HFFc6 (cell line): ENCODE results near the gene LDLRAD4. TPM values are rescaled to one million over a fixed set of nuclear protein-coding genes. Genes with fewer than 3 reads are reported as not detected.

ENCODE experiments used
- DNase-seq: peaks from one replicate; pipeline ENCODE4 v3.0.0-alpha.2; 2018
- H3K27ac Mint-ChIP-seq: 2 replicates; pipeline ENCODE4 v1.8.0; 2020; ENCODE audit warnings: mild to moderate bottlenecking, mixed read lengths
- H3K27me3 Mint-ChIP-seq: 2 replicates; pipeline ENCODE4 v1.8.0; 2021; ENCODE audit warnings: mild to moderate bottlenecking, moderate library complexity, mixed read lengths; ENCODE audit not compliant: insufficient read depth
- H3K36me3 Mint-ChIP-seq: 2 replicates; pipeline ENCODE4 v1.8.0; 2021; ENCODE audit warnings: low read depth, mixed read lengths
- H3K4me1 Mint-ChIP-seq: 2 replicates; pipeline ENCODE4 v1.8.0; 2020; ENCODE audit warnings: low read depth, mixed read lengths
- H3K4me3 Mint-ChIP-seq: 2 replicates; pipeline ENCODE4 v1.8.0; 2020; ENCODE audit warnings: mild to moderate bottlenecking, moderate library complexity, mixed read lengths
- H3K9me3 Mint-ChIP-seq: 2 replicates; pipeline ENCODE4 v1.8.0; 2020; ENCODE audit warnings: mild to moderate bottlenecking, mixed read lengths
- CTCF ChIP-seq: fragments of 200-600 bp; sonication (generic); IDR thresholded peaks from 2 replicates; pipeline ENCODE4 v1.5.0; 2021; ENCODE audit warnings: antibody characterized with exemption, mild to moderate bottlenecking
- total RNA-seq, 6 experiments: library from RNA; stranded (reverse); fragmentation: NEBNext Ultra II Directional; extraction: Animal tissue kit (Norgen Biotek cat#: 25700); gene quantifications; 2 replicates in 1 of 6; 3 replicates in 5 of 6; pipeline ENCODE4 v1.2.3, GENCODE V29; 2021

LDLRAD4 gene
- total RNA-seq, 6 experiments from 2014 or later = not detected

GRCh38 chr18:13222856-13223281 is 4.3 kb downstream of the LDLRAD4 start:
- DNase-seq = no peak
- Mint-ChIP-seq H3K27me3 (peaks cover 40% of the 10 kb centered on the region; the same call in 1 of the 2 replicates), H3K4me1 (peaks cover 13% of the 10 kb centered on the region), H3K4me3 (peak overlapping the region; percentile 5; the same call in 1 of the 2 replicates), H3K27ac (no peak overlapping the region), H3K9me3 (no peaks in the 10 kb centered on the region), H3K36me3 (no peaks in the 10 kb centered on the region)
- no peak for TF ChIP-seq CTCF

GRCh38 chr18:13223311-13224143 is 5.0 kb downstream of the LDLRAD4 start:
- no peak overlapping the region for H3K4me3 Mint-ChIP-seq
- peaks cover 40% of the 10 kb centered on the region for H3K27me3 Mint-ChIP-seq
- H3K9me3 Mint-ChIP-seq = no peaks in the 10 kb centered on the region
- TF ChIP-seq CTCF = no peak
- H3K4me1 Mint-ChIP-seq = peaks cover 13% of the 10 kb centered on the region
- DNase-seq = no peak
- no peak overlapping the region for H3K27ac Mint-ChIP-seq
- no peaks in the 10 kb centered on the region for H3K36me3 Mint-ChIP-seq

GRCh38 chr18:13225261-13225660 is 6.7 kb downstream of the LDLRAD4 start:
- no peak for DNase-seq
- H3K27me3 Mint-ChIP-seq = peaks cover 34% of the 10 kb centered on the region
- peaks cover 13% of the 10 kb centered on the region for H3K4me1 Mint-ChIP-seq
- no peak for TF ChIP-seq CTCF
- H3K36me3 Mint-ChIP-seq = no peaks in the 10 kb centered on the region
- no peak overlapping the region for H3K4me3 Mint-ChIP-seq
- H3K9me3 Mint-ChIP-seq = no peaks in the 10 kb centered on the region
- no peak overlapping the region for H3K27ac Mint-ChIP-seq

GRCh38 chr18:13226533-13227144 is 8.1 kb downstream of the LDLRAD4 start:
- Mint-ChIP-seq H3K4me1 (peaks cover 13% of the 10 kb centered on the region), H3K27ac (no peak overlapping the region), H3K9me3 (no peaks in the 10 kb centered on the region), H3K27me3 (peaks cover 27% of the 10 kb centered on the region), H3K36me3 (no peaks in the 10 kb centered on the region), H3K4me3 (no peak overlapping the region)
- TF ChIP-seq CTCF = no peak
- no peak for DNase-seq

- H3K27ac Mint-ChIP-seq = no peak overlapping the region
- TF ChIP-seq CTCF = no peak
- peaks cover 24% of the 10 kb centered on the region for H3K27me3 Mint-ChIP-seq
- peaks cover under 1% of the 10 kb centered on the region; the same call in 1 of the 2 replicates for H3K4me1 Mint-ChIP-seq
- no peaks in the 10 kb centered on the region for H3K36me3 Mint-ChIP-seq
- no peak overlapping the region for H3K4me3 Mint-ChIP-seq
- H3K9me3 Mint-ChIP-seq = no peaks in the 10 kb centered on the region; the same call in 1 of the 2 replicates
- DNase-seq = no peak
These were observed 9.3 kb downstream of the LDLRAD4 start for GRCh38 chr18:13227910-13228309.
